ENCODE data around the gene CKAP2L. TPM values are rescaled to one million over a fixed set of nuclear protein-coding genes. Genes with fewer than 3 reads are reported as not detected.

CKAP2L gene
- polyA plus RNA-seq, 4 donors: 13.8 to 16.6 (median 15.2) TPM

DNA sequence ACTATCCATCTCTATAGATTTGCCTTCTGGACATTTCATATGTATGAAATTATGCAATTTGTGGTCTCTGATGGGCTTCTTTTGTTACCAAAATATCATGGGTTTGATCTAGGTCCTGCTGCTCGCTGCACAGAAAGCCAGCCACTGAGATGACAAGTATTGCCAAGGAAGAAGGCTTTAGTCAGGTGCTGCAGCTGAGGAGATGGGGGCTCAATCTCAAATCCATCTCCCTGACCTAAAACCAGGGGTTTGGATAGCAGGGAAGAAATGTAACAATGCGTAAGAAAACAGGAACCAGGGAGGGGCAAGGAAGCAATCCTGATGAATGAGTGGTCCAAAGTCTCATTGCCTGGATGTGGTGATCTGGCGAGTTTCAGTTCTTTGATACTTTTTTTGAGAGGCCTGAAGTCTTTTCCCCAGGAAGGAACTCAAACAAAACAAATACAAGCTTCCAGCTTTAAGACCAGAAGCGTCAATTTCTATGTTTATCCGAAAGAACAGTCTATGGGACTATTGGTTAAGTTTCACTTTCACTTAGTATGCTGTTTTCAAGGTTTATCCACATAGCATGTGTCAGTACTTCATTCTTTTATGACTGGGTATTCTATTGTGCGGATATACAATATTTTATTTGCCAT is 3.4 kb upstream of the CKAP2L start:
- DNase-seq (ENCODE audit: low read depth in 4 of 4, low spot score in 3 of 4): no peak

GRCh38 chr2:112765251-112765650 is 842 bp upstream of the CKAP2L start:
- no peak for DNase-seq (ENCODE audit: low read depth in 4 of 4, low spot score in 3 of 4)

GRCh38 chr2:112762276-112762675 is 2.1 kb downstream of the CKAP2L start:
- DNase-seq (ENCODE audit: low read depth in 4 of 4, low spot score in 3 of 4): no peak

GRCh38 chr2:112760149-112760548 is 4.3 kb downstream of the CKAP2L start:
- no peak for DNase-seq (ENCODE audit: low read depth in 4 of 4, low spot score in 3 of 4)

DNA sequence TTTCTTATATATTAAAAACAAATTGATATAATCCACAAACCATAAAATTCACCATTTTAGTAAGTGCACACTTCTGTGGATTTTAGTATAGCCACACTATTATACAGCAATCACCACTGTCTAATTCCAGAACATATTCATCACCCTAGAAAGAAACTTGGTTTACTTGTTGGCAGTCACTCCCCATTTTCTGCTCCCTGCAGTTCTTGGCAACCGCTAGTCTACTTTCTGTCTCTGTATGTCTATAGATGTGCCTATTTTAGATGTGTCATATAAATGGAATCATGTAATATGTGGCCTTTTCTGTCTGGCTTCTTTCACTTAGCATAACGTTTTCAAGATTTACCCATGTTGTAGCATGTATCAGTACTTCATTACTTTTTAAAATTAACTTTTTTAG is 5.7 kb downstream of the CKAP2L start:
- DNase-seq (ENCODE audit: low read depth in 4 of 4, low spot score in 3 of 4): no peak

GRCh38 chr2:112757265-112757664 is 7.1 kb downstream of the CKAP2L start:
- DNase-seq (ENCODE audit: low read depth in 4 of 4, low spot score in 3 of 4): no peak

DNA sequence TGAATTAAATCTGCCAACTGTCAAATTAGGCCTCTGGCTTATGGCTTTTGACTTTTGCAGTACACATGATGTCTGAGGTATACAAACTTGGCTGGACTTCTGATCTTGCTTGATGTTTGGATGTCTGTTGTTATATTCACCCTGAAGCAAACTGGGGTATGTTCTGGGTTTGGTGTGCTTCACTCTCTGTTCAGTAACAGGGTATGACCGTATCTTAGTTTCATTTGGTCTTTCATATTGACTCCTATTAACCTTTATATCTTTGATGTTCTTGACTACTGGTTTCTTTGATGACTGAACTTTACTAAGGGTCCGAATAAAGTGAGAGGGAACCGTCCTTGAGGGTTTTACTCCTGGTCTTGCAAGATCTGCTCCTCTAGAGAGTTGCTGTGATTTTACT is 8.2 kb downstream of the CKAP2L start:
- no peak for DNase-seq (ENCODE audit: low read depth in 4 of 4, low spot score in 3 of 4)

DNA sequence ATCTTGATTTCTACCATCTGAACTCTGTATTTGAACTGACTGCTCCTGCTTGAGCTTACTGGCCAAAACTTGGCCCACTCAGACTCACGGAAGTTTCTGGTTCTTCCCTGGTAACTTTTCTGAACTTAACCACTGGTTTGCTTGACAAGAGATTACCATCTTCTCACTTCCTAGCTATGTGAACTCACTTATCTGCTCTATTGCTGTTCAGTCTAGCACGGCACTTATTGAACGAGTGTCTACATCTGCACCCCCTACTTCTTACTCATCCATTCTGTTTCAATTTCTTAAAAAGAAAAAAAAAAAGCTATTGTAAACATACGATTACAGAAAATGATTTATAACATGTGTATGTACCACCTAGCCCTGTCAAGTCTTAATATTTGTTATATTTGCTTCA is 9.0 kb downstream of the CKAP2L start:
- no peak for DNase-seq (ENCODE audit: low read depth in 4 of 4, low spot score in 3 of 4)

DNA sequence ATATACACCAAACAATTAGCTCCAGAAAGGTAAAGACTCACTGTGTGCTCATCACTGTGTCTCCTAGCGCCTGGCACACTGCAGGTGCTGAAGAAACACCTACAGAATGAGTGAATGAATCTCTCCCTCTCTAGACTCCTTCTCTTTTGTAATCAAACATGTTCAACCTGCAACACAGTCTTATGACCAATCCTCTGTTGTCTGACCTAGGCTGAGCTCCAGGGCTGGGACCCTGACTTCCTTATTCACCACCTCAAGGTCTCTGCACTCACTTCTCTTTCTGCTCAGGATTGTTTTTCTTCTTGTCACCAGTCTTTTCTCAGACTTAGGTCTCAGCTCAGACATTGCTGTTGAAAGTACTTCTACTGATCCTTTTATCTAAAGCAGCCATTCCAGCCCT is 9.8 kb downstream of the CKAP2L start:
- DNase-seq (ENCODE audit: low read depth in 4 of 4, low spot score in 3 of 4): no peak

GRCh38 chr2:112752667-112753066 is 11.7 kb downstream of the CKAP2L start:
- DNase-seq (ENCODE audit: low read depth in 4 of 4, low spot score in 3 of 4): no peak

GRCh38 chr2:112751451-112752197 is 12.8 kb downstream of the CKAP2L start:
- DNase-seq (ENCODE audit: low read depth in 4 of 4, low spot score in 3 of 4): no peak

DNA sequence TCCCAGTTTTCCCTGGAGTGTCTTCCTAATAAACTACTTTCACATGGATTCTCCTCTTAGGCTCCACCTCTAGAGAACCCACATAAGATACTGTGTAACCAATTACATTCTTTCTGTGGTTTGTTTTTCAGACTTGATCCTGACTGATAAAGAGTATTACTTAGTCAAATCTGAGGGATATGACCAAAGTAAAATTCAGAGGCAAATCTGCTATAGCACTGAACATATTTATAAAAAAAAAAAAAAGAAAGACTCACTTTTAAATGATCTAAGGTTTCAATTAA is 13.9 kb downstream of the CKAP2L start:
- DNase-seq (ENCODE audit: low read depth in 4 of 4, low spot score in 3 of 4): no peak

GRCh38 chr2:112749755-112750559 is 14.5 kb downstream of the CKAP2L start:
- DNase-seq (ENCODE audit: low read depth in 4 of 4, low spot score in 3 of 4): peak in 2 of 4 donors; percentile 33 to 36

DNA sequence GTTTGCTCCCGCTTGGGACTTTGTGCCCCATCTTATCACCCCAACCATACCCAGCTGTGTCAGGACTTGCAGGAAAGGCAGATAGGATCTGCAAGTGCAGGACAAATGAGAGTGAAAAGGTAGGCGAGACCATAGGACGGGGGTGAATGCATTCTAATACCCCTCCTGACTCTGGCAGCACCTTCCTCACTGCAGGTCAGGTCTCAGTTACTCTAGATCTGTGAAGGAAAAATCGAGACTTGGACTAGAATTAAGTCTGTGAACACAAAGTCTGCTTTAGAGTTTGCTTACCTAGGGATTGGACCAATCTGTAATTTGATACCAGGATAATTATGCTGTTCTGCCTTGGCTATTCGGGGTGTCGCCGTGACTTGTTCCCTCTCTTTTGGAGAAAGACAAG is 23.9 kb downstream of the CKAP2L start:
- DNase-seq (ENCODE audit: low read depth in 4 of 4, low spot score in 3 of 4): no peak

DNA sequence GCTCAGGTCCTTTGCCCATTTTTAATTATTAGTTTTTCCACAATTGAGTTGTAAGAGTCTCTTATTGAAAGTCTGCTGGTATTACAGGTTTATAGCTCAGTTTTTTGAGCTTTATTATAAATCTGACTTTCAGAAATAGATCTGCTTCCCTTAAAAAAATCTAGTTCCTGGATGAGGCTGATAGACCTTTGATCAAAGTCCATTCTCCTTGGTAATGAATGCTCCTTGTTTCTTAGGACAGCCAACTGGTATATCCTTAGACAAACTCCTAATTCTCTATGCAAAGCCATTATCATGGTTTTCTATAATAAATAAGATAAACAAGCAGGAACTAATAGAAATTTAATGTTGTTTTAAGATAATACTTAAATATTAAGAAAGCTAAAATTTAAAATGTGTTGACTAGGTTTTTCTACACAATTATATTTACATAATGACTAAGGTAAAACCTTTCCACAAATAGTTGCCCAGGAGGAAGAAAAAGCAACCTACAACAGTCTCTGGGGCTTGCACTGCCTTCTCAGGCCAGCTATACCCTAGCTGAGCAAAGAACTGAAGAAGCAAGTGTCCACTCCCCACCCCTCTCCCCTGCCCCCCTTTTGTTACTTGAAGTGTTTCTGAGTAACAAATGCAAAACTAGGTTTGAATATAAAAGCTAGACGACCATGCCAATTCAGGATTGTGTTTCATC is 26.7 kb downstream of the CKAP2L start:
- no peak for DNase-seq (ENCODE audit: low read depth in 4 of 4, low spot score in 3 of 4)

GRCh38 chr2:112733871-112734270 is 30.5 kb downstream of the CKAP2L start:
- peak in 1 of 4 donors; percentile 27 for DNase-seq (ENCODE audit: low read depth in 4 of 4, low spot score in 3 of 4)

- no peak for DNase-seq (ENCODE audit: low read depth in 4 of 4, low spot score in 3 of 4)
Measured at GRCh38 chr2:112733456-112733855, 31.0 kb downstream of the CKAP2L start.

- no peak for DNase-seq (ENCODE audit: low read depth in 4 of 4, low spot score in 3 of 4)
Measured at GRCh38 chr2:112731479-112731878, 32.9 kb downstream of the CKAP2L start.

DNA sequence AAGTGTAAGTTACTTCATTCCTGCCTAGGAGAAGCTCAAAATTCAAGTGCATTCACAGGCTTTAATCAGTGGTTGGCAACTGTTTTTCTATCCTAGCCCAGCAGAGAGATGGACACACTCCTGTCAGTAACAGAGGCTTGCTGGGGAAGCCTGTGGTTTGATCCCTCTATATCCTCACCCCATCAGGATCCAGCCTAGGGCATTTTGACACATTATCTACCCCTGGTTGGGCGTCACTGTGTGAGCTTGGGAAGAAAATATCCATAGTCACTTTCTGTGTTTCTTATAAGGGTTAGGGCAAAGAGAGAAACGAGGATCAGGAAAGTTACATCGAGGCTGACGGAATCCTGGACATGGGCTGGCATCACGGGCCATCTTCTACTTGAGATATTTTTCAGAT is 33.6 kb downstream of the CKAP2L start:
- no peak for DNase-seq (ENCODE audit: low read depth in 4 of 4, low spot score in 3 of 4)

DNA sequence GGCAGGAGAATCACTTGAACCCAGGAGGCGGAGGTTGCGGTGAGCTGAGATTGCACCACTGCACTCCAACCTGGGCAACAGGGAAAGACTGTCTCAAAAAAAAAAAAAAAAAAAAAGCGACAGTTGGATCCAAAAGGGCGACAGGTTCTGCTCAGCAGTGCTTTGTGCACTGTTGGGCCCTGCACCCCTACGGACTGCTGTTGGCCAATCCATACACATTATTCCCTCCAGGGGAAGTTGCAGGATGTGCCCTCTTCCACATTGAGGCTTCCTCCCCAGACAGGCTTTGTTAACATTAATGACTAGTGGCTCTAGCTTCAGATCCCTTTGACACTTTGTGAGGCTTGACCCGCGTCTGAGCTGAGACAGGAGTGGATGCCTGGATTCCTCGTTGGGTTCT is 34.2 kb downstream of the CKAP2L start:
- DNase-seq (ENCODE audit: low read depth in 4 of 4, low spot score in 3 of 4): no peak

Measured in right renal pelvis (tissue), 4 donors.